AG04449 (cell line): Measurements from ENCODE around the gene CNTNAP2.

ENCODE experiments used
- CTCF ChIA-PET: fragments of 350-600 bp; formaldehyde crosslinking; extraction: SDS; loops from one replicate; lab custom pipeline; 2021; ENCODE audit warnings: antibody characterized with exemption; lab: Yijun Ruan, JAX
- POLR2A ChIA-PET: fragments of 400-600, 350-600 bp; formaldehyde crosslinking; extraction: SDS; loops from one replicate; lab custom pipeline; 2020; ENCODE audit warnings: antibody characterized with exemption, inconsistent platforms; lab: Yijun Ruan, JAX
- DNase-seq: peaks from one replicate; pipeline ENCODE4 v3.0.0-alpha.2; 2010; ENCODE audit warnings: low read depth, low spot score
- H3K4me3 ChIP-seq: 2 replicates; pipeline ENCODE4 v1.5.1; 2011; ENCODE audit warnings: low read depth, mild to moderate bottlenecking, control low read depth, low read length
- TF ChIP-seq, protein P1 (sequence below): IDR thresholded peaks from one replicate; pipeline ENCODE4 v1.5.1; 2011; ENCODE audit warnings: mild to moderate bottlenecking, moderate library complexity, low read length, control low read depth, inconsistent platforms; ENCODE audit not compliant: insufficient read depth; ENCODE audit errors: missing control alignments

CNTNAP2 gene

DNA sequence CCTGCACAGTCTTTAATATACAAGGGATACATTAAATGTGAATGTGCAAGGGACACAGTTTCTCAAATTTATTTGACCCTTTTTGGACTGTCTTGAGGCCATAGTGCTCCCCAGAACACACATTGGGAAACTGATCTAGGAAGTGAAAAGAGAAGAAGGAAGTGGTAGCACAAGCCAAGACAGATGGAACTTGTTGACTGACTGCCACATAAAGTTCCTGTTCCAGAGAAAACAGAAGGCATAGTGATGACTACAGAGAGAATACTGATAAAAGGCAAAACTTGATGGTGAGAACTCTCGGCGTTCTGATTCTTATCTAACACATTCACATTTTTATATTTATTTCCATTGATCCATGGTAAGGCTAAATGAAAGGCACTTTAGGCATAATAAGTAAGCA is 1216.4 kb downstream of the CNTNAP2 start:
- no peak overlapping the region for H3K4me3 ChIP-seq
- ChIA-PET POLR2A (no interaction called here), CTCF (no interaction called here)
- no peak for DNase-seq
- TF ChIP-seq, protein P1, sequence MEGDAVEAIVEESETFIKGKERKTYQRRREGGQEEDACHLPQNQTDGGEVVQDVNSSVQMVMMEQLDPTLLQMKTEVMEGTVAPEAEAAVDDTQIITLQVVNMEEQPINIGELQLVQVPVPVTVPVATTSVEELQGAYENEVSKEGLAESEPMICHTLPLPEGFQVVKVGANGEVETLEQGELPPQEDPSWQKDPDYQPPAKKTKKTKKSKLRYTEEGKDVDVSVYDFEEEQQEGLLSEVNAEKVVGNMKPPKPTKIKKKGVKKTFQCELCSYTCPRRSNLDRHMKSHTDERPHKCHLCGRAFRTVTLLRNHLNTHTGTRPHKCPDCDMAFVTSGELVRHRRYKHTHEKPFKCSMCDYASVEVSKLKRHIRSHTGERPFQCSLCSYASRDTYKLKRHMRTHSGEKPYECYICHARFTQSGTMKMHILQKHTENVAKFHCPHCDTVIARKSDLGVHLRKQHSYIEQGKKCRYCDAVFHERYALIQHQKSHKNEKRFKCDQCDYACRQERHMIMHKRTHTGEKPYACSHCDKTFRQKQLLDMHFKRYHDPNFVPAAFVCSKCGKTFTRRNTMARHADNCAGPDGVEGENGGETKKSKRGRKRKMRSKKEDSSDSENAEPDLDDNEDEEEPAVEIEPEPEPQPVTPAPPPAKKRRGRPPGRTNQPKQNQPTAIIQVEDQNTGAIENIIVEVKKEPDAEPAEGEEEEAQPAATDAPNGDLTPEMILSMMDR = no peak

DNA sequence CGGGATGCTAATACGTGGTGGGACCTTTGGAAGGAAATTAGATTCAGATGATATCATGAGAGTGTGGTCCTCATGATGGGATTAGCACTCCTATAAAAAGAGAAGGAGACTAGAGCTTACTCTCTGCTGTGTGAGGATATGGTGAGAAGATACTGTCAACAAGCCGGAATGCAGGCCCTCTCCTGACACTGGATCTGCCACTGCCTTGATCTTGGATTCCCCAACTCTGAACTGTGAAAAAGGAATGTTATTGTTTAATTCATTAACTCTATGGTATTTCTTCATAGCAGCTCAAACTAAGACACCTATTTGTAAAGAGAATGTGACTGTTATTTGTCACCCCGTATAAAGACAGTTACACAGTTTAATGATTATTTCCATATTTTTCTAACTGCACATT is 1246.5 kb downstream of the CNTNAP2 start:
- no peak for DNase-seq
- CTCF ChIA-PET = no interaction called here
- no peak overlapping the region for H3K4me3 ChIP-seq
- TF ChIP-seq, protein P1 = no peak
- POLR2A ChIA-PET = no interaction called here

DNA sequence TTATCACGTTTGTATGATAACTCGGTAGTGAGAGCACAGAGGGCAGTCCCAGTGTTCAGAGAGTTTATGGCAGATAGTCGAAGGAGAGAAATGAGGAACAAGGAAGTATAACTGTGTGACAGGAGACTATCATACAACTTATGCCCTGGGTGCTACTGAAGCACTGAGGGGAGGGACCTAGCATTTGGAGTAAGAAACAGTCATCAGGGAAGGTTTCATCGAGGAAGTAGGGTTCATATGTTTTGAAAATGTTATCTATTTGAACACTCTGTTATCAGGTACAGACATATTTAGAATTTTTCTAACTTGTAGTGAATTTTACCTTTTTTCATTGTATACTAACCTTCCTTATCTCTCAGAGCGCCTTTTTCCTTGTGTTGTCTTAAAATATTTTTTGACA is 1259.6 kb downstream of the CNTNAP2 start:
- TF ChIP-seq, protein P1 = no peak
- ChIA-PET CTCF (no interaction called here), POLR2A (no interaction called here)
- no peak for DNase-seq
- H3K4me3 ChIP-seq = no peak overlapping the region

DNA sequence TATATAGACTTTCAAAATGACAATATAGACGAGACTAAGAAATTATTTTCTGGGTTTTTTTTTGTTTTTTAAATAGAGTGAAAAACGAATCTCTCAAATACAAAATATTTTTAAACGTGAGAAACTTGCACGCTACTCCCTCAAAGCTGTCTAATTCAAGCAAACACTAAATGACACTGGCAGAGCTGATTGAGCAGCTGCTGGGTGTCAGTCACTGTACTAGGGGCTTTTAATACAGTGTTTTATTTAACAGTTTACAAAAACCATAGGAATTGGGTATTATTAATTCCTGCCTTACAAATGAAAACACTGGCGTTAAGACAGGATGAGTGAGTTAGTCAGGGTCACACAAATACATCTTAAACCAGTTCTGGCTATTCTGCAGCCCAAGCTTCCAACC is 1264.3 kb downstream of the CNTNAP2 start:
- H3K4me3 ChIP-seq = no peak overlapping the region
- no peak for DNase-seq
- CTCF ChIA-PET = no interaction called here
- POLR2A ChIA-PET = no interaction called here
- TF ChIP-seq, protein P1 = no peak

DNA sequence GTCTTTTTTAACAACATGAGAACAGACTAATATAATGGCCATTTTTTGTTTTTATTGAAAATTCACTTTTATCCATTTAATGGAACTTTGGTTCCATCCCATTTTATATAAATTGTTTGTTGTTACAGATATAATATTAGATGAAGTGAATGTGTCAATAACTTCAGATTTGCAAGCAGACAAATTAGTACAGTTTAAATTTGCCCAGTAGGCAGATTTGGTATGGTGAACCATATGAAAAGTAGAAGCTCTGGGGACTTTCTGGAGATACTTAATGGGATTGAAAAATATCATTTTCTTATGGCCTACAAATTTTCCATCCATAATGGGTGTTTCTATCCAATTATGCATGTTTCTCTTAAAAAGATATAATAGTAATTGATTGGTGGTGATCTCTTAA is 1277.7 kb downstream of the CNTNAP2 start:
- POLR2A ChIA-PET = no interaction called here
- TF ChIP-seq, protein P1 = no peak
- DNase-seq = no peak
- CTCF ChIA-PET = no interaction called here
- no peak overlapping the region for H3K4me3 ChIP-seq

DNA sequence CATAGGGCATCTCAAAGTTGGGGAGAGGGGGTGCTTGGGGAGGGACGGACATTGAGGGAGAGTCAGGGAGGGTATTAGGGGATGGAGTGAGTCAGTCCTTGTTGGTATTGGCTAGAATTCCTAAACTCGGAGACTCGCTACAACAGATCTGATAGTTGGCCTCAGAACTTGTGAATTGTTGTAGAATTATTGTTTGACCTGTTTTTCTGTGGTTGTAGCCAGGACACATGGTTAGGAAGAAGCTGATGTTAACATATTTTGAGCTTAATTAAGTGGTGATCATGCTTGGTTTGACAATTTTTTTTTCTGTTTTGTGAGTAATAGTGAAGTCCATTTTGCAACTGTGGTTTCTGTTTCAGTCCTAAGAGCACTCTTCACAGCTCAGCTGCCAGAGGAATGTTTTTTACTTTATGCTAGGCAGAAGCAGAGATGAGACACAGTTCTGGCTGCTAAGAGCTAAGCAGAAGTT is 1283.7 kb downstream of the CNTNAP2 start:
- H3K4me3 ChIP-seq = no peak overlapping the region; the same call in 1 of the 2 replicates
- CTCF ChIA-PET = no interaction called here
- POLR2A ChIA-PET = interaction anchor here (1.4 kb wide), 1 partner anchor 12 kb away, joined by 5 read pairs; no protein-coding TSS in a partner anchor
- no peak for DNase-seq
- TF ChIP-seq, protein P1 = no peak
